ENCODE measurements around the gene ADD2.

DNA sequence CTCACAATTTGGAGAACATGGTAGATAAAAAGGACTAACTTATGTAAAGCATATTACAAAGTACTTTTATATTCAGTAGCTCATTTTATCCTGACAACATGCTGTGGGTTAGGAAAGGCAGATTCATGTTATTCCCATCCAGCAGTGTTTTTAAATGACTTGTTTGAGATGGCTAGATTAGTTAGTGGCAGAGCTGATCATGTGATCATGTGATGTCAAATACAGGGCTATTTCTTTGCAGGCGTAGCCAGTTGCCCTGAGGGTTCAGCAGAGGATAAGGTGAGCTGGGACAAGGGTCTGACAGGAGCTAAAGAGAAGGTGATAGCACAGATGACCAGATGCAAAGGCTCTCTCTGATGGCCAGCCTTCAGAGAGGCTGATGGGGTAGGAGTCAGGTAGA, 97.8 kb downstream of the ADD2 start:
- TF ChIP-seq, protein P1, sequence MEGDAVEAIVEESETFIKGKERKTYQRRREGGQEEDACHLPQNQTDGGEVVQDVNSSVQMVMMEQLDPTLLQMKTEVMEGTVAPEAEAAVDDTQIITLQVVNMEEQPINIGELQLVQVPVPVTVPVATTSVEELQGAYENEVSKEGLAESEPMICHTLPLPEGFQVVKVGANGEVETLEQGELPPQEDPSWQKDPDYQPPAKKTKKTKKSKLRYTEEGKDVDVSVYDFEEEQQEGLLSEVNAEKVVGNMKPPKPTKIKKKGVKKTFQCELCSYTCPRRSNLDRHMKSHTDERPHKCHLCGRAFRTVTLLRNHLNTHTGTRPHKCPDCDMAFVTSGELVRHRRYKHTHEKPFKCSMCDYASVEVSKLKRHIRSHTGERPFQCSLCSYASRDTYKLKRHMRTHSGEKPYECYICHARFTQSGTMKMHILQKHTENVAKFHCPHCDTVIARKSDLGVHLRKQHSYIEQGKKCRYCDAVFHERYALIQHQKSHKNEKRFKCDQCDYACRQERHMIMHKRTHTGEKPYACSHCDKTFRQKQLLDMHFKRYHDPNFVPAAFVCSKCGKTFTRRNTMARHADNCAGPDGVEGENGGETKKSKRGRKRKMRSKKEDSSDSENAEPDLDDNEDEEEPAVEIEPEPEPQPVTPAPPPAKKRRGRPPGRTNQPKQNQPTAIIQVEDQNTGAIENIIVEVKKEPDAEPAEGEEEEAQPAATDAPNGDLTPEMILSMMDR (IDR thresholded peaks at IDR 0.05; ENCODE audit: low read depth, low read length, missing input control) = no peak
- TF ChIP-seq TAF1 (conservative IDR thresholded peaks at IDR 0.05) (no peak), YY1 (IDR thresholded peaks at IDR 0.05) (no peak), EGR1 (IDR thresholded peaks at IDR 0.05; ENCODE audit: low read depth in 2 of 2) (no peak), FOXA1 (IDR thresholded peaks at IDR 0.05) (no peak), RAD21 (IDR thresholded peaks at IDR 0.05) (no peak), RXRA (IDR thresholded peaks at IDR 0.05) (no peak), JUND (IDR thresholded peaks at IDR 0.05) (no peak)
- TF ChIP-seq, protein P2, sequence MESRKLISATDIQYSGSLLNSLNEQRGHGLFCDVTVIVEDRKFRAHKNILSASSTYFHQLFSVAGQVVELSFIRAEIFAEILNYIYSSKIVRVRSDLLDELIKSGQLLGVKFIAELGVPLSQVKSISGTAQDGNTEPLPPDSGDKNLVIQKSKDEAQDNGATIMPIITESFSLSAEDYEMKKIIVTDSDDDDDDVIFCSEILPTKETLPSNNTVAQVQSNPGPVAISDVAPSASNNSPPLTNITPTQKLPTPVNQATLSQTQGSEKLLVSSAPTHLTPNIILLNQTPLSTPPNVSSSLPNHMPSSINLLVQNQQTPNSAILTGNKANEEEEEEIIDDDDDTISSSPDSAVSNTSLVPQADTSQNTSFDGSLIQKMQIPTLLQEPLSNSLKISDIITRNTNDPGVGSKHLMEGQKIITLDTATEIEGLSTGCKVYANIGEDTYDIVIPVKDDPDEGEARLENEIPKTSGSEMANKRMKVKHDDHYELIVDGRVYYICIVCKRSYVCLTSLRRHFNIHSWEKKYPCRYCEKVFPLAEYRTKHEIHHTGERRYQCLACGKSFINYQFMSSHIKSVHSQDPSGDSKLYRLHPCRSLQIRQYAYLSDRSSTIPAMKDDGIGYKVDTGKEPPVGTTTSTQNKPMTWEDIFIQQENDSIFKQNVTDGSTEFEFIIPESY (IDR thresholded peaks at IDR 0.05) = no peak
- TF ChIP-seq, protein P3, sequence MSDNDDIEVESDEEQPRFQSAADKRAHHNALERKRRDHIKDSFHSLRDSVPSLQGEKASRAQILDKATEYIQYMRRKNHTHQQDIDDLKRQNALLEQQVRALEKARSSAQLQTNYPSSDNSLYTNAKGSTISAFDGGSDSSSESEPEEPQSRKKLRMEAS (IDR thresholded peaks at IDR 0.05) = no peak
- TF ChIP-seq, protein P4, sequence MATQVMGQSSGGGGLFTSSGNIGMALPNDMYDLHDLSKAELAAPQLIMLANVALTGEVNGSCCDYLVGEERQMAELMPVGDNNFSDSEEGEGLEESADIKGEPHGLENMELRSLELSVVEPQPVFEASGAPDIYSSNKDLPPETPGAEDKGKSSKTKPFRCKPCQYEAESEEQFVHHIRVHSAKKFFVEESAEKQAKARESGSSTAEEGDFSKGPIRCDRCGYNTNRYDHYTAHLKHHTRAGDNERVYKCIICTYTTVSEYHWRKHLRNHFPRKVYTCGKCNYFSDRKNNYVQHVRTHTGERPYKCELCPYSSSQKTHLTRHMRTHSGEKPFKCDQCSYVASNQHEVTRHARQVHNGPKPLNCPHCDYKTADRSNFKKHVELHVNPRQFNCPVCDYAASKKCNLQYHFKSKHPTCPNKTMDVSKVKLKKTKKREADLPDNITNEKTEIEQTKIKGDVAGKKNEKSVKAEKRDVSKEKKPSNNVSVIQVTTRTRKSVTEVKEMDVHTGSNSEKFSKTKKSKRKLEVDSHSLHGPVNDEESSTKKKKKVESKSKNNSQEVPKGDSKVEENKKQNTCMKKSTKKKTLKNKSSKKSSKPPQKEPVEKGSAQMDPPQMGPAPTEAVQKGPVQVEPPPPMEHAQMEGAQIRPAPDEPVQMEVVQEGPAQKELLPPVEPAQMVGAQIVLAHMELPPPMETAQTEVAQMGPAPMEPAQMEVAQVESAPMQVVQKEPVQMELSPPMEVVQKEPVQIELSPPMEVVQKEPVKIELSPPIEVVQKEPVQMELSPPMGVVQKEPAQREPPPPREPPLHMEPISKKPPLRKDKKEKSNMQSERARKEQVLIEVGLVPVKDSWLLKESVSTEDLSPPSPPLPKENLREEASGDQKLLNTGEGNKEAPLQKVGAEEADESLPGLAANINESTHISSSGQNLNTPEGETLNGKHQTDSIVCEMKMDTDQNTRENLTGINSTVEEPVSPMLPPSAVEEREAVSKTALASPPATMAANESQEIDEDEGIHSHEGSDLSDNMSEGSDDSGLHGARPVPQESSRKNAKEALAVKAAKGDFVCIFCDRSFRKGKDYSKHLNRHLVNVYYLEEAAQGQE (IDR thresholded peaks at IDR 0.05) = no peak

Measured in liver (tissue), 3 donors.